Measurements from ENCODE around the gene SPATA6L. TPM values are rescaled to one million over a fixed set of nuclear protein-coding genes. Genes with fewer than 3 reads are reported as not detected.

Gene SPATA6L
- total and polyA plus RNA-seq, 9 of the 15 experiments (the other 6 are each of a cell fraction or from before 2014, with no cell fraction given) = 0.03 to 1.00 (median 0.08) TPM; not detected in 4

DNA sequence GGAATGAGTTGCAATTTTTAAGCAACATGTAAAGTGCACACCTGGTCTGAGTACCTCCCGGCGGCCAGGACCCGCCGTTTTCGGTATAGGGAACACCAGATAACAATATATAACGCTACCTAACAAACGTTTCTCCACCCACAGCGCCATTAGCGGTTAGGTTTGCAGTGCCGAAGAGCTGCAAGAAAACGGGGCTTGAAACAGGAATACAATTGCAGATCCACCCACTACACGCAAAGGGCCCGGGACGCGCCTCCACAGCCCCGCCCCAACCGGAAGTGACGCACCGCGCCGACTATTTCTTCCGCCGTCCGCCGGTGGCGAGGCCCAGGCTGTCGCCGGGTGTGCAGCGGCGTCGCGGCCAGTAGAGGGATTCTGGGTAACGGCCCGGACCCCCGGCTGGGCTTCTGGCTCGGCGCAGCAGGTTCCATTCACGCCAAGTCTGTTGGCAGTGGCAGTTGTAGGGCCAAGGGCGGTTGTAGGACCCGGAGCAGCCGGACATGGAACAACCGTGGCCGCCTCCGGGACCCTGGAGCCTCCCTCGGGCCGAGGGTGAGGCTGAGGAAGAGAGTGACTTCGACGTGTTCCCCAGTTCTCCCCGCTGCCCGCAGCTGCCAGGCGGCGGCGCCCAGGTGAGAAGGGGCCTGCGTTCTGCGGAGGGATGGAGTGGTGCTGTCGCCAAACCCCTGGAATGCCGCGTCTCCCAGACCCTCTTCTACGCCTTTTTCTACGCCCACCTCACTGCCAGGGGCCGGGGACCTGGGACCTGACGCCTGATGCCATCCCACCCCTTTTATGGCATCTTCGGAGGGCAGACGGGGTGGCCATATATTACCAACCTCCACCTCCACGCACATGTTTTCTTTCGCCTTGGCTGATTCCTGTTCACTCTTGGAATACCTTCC, 13.2 kb upstream of the SPATA6L start, which contains the start of gene CDC37L1 (continued):
- TF ChIP-seq, protein P1, sequence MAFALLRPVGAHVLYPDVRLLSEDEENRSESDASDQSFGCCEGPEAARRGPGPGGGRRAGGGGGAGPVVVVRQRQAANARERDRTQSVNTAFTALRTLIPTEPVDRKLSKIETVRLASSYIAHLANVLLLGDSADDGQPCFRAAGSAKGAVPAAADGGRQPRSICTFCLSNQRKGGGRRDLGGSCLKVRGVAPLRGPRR (CRISPR knock-in tag; IDR thresholded peaks at IDR 0.05) = no peak
- TF ChIP-seq HDGF (IDR thresholded peaks at IDR 0.05) (no peak), ATF7 (IDR thresholded peaks at IDR 0.05) (peak; percentile 82), FOS (IDR thresholded peaks at IDR 0.05; ENCODE audit: extremely low read depth, insufficient read length) (no peak), ZNF707 (CRISPR knock-in tag; conservative IDR thresholded peaks at IDR 0.05) (no peak), PYGO2 (tag; IDR thresholded peaks at IDR 0.05) (no peak), FOSL1 (tag; conservative IDR thresholded peaks at IDR 0.05) (peak; percentile 32), SMARCC2 (IDR thresholded peaks at IDR 0.05; ENCODE audit: low read depth) (no peak), PCBP1 (IDR thresholded peaks at IDR 0.05; ENCODE audit: low read depth, low read length, poor library complexity, severe bottlenecking) (no peak), HCFC1 (IDR thresholded peaks at IDR 0.05; ENCODE audit: low read depth, low read length) (peak; percentile 60), ZFP36 (IDR thresholded peaks at IDR 0.05; ENCODE audit: low read depth, low read length, partially characterized antibody) (no peak), PRPF4 (IDR thresholded peaks at IDR 0.05; ENCODE audit: insufficient read depth, low read depth, low read length, poor library complexity, severe bottlenecking) (no peak), ZNF175 (CRISPR knock-in tag; IDR thresholded peaks at IDR 0.05; ENCODE audit: low read depth) (no peak), CREBBP (IDR thresholded peaks at IDR 0.05; ENCODE audit: low read depth, low read length) (no peak), SNIP1 (IDR thresholded peaks at IDR 0.05; ENCODE audit: low read depth) (no peak)
- TF ChIP-seq, protein P2, sequence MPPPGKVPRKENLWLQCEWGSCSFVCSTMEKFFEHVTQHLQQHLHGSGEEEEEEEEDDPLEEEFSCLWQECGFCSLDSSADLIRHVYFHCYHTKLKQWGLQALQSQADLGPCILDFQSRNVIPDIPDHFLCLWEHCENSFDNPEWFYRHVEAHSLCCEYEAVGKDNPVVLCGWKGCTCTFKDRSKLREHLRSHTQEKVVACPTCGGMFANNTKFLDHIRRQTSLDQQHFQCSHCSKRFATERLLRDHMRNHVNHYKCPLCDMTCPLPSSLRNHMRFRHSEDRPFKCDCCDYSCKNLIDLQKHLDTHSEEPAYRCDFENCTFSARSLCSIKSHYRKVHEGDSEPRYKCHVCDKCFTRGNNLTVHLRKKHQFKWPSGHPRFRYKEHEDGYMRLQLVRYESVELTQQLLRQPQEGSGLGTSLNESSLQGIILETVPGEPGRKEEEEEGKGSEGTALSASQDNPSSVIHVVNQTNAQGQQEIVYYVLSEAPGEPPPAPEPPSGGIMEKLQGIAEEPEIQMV (tag; conservative IDR thresholded peaks at IDR 0.05; ENCODE audit: low read depth) = peak; percentile 56; the same call in 1 of the 2 replicates
- TF ChIP-seq, protein P3, sequence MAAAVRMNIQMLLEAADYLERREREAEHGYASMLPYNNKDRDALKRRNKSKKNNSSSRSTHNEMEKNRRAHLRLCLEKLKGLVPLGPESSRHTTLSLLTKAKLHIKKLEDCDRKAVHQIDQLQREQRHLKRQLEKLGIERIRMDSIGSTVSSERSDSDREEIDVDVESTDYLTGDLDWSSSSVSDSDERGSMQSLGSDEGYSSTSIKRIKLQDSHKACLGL (CRISPR knock-in tag; IDR thresholded peaks at IDR 0.05; ENCODE audit: borderline replicate concordance, poor library complexity, severe bottlenecking) = no peak
- TF ChIP-seq, protein P4, sequence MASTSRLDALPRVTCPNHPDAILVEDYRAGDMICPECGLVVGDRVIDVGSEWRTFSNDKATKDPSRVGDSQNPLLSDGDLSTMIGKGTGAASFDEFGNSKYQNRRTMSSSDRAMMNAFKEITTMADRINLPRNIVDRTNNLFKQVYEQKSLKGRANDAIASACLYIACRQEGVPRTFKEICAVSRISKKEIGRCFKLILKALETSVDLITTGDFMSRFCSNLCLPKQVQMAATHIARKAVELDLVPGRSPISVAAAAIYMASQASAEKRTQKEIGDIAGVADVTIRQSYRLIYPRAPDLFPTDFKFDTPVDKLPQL (IDR thresholded peaks at IDR 0.05; ENCODE audit: extremely low read depth, insufficient read length) = peak; percentile 11
- TF ChIP-seq, protein P5, sequence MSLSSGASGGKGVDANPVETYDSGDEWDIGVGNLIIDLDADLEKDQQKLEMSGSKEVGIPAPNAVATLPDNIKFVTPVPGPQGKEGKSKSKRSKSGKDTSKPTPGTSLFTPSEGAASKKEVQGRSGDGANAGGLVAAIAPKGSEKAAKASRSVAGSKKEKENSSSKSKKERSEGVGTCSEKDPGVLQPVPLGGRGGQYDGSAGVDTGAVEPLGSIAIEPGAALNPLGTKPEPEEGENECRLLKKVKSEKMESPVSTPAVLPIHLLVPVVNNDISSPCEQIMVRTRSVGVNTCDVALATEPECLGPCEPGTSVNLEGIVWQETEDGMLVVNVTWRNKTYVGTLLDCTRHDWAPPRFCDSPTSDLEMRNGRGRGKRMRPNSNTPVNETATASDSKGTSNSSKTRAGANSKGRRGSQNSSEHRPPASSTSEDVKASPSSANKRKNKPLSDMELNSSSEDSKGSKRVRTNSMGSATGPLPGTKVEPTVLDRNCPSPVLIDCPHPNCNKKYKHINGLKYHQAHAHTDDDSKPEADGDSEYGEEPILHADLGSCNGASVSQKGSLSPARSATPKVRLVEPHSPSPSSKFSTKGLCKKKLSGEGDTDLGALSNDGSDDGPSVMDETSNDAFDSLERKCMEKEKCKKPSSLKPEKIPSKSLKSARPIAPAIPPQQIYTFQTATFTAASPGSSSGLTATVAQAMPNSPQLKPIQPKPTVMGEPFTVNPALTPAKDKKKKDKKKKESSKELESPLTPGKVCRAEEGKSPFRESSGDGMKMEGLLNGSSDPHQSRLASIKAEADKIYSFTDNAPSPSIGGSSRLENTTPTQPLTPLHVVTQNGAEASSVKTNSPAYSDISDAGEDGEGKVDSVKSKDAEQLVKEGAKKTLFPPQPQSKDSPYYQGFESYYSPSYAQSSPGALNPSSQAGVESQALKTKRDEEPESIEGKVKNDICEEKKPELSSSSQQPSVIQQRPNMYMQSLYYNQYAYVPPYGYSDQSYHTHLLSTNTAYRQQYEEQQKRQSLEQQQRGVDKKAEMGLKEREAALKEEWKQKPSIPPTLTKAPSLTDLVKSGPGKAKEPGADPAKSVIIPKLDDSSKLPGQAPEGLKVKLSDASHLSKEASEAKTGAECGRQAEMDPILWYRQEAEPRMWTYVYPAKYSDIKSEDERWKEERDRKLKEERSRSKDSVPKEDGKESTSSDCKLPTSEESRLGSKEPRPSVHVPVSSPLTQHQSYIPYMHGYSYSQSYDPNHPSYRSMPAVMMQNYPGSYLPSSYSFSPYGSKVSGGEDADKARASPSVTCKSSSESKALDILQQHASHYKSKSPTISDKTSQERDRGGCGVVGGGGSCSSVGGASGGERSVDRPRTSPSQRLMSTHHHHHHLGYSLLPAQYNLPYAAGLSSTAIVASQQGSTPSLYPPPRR (CRISPR knock-in tag; IDR thresholded peaks at IDR 0.05; ENCODE audit: borderline replicate concordance) = no peak

Data from K562 (cell line).